Esophagus squamous epithelium (tissue), 5 donors: ENCODE results near the gene PLEKHG1. TPM values are rescaled to one million over a fixed set of nuclear protein-coding genes. Genes with fewer than 3 reads are reported as not detected.

ENCODE experiments used
- DNase-seq: peaks from one replicate; lab custom pipeline; 2025; lab: John Stamatoyannopoulos, UW
- H3K27ac ChIP-seq, 4 donors: fragments of 200-600 bp; sonication (generic); one replicate each; pipeline ENCODE4 v1.5.1; 2016 to 2019; ENCODE audit warnings: mild to moderate bottlenecking in 1 of 4
- H3K27me3 ChIP-seq, 4 donors: fragments of 200-600 bp; sonication (generic); 1 replicate in 3 of 4; 2 replicates in 1 of 4; pipeline versions ENCODE4 v1.5.1 to v1.6.0; 2017 to 2021; ENCODE audit warnings: antibody characterized with exemption in 1 of 4
- H3K36me3 ChIP-seq, 3 donors: fragments of 200-600 bp; sonication (generic); one replicate each; pipeline ENCODE4 v1.5.1; 2016 to 2019
- H3K4me1 ChIP-seq, 3 donors: fragments of 200-600 bp; sonication (generic); one replicate each; pipeline ENCODE4 v1.5.1; 2017 to 2019
- H3K4me3 ChIP-seq, 4 donors: fragments of 200-600 bp; sonication (generic); 1 replicate in 3 of 4; 2 replicates in 1 of 4; pipeline ENCODE4 v1.5.1; 2016 to 2019; ENCODE audit warnings: mild to moderate bottlenecking in 2 of 4, moderate library complexity in 1 of 4
- H3K9me3 ChIP-seq, 3 donors: fragments of 200-600 bp; sonication (generic); one replicate each; pipeline ENCODE4 v1.5.1; 2016 to 2019
- POLR2A ChIP-seq, 4 donors: fragments of 450-650 bp; IDR thresholded peaks; one replicate each; pipeline ENCODE4 v1.6.1; 2017; ENCODE audit warnings: antibody characterized with exemption in 4 of 4, mild to moderate bottlenecking in 4 of 4, moderate library complexity in 3 of 4
- WGBS, 2 donors: methylation state at CpG; one replicate each; pipeline ENCODE4 v1.1.5; 2018; 5-methylcytosine and 5-hydroxymethylcytosine counted together
- intact Hi-C: fragments of 100-400 bp; cut with DNase I; formaldehyde crosslinking; loops from one replicate; pipeline ENCODE4 v1.15.0; 2022
- total RNA-seq, 4 donors: library from RNA; depleted of rRNA; stranded (reverse); fragments of >200 nt; gene quantifications; one replicate each; pipeline ENCODE4 v1.1.0, GENCODE V29; 2016
- TF ChIP-seq, protein P1 (sequence below), 6 experiments: fragments of 450-650 bp in 4 of 6; fragments of 200-600 bp in 2 of 6; sonication (generic) in 2 of 6; IDR thresholded peaks; one replicate each; pipeline ENCODE4 v1.5.1; 2016 to 2019; ENCODE audit warnings: antibody characterized with exemption in 6 of 6, mild to moderate bottlenecking in 4 of 6, moderate library complexity in 4 of 6
- donor health status: DM: yes; HTN: yes; CAD: no.

The PLEKHG1 gene
- total RNA-seq, 4 donors from 2014 or later = 22.7 to 36.0 (median 27.6) TPM

DNA sequence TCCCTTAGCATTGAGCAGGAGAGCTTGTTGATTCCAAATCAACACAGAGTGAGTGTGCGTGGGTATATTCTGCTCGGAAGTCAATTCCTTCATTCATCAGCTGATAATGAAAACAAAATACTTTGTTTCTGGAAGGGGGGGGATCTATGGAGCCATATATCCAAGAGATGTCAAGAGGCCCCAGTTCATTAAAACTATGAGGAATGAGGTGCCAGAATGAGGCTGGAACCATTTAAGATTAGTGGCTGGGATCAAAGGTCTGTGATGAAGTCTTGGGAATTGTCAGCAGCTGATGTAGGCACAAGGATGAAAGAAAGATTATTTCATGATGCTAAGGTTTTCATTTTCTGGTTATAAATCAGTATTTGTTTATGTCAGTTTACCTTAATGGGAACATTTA, 30.5 kb upstream of the PLEKHG1 start:
- intact Hi-C loops = no loop called here
- Histone ChIP-seq H3K36me3 (no peaks in the 10 kb centered on the region), H3K4me1 (no peaks in the 10 kb centered on the region), H3K4me3 (no peak overlapping the region), H3K27ac (no peak overlapping the region), H3K9me3 (no peaks in the 10 kb centered on the region), H3K27me3 (peaks cover 0 to 6% (median 0%) of the 10 kb centered on the region in 4 donors)
- WGBS, 2 donors = 68 to 81% methylated on average over 2 of the region's 2 CpGs
- no peak for DNase-seq
- TF ChIP-seq, protein P1, sequence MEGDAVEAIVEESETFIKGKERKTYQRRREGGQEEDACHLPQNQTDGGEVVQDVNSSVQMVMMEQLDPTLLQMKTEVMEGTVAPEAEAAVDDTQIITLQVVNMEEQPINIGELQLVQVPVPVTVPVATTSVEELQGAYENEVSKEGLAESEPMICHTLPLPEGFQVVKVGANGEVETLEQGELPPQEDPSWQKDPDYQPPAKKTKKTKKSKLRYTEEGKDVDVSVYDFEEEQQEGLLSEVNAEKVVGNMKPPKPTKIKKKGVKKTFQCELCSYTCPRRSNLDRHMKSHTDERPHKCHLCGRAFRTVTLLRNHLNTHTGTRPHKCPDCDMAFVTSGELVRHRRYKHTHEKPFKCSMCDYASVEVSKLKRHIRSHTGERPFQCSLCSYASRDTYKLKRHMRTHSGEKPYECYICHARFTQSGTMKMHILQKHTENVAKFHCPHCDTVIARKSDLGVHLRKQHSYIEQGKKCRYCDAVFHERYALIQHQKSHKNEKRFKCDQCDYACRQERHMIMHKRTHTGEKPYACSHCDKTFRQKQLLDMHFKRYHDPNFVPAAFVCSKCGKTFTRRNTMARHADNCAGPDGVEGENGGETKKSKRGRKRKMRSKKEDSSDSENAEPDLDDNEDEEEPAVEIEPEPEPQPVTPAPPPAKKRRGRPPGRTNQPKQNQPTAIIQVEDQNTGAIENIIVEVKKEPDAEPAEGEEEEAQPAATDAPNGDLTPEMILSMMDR (IDR thresholded peaks at IDR 0.05) = no peak
- no peak for TF ChIP-seq POLR2A (IDR thresholded peaks at IDR 0.05)

DNA sequence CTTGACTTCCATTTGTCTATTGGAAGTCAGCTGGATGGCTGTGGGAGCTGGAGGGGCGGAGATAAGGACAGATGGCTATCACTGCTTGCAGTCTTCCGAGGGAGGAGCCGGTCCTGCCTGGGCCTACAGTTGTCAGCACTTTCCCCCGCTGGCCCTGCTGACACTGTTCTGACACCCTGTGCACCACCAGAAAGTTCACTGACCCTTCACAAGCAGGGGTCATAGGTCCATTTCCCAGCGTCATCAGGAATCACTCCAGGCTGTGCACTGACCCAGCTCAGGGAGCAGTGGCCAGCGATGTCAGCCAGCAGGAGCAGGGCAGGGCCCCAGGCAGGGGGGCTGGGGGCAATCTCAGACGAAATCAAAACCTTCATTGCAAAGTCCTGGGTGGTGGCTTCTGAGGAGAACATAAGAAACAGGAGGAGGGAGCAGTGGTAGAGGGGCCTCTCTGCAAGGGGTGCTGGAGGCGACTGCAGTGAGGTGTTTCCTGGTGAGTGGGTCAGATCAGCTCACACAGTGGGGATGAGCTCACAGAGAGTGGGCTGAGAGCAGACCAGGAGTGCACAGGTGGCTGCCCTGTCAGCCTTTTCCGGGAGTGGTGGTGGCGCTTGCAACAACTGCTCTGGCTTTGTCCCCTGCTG, 26.5 kb upstream of the PLEKHG1 start:
- Histone ChIP-seq H3K27me3 (peaks cover 0 to 18% (median 0%) of the 10 kb centered on the region in 4 donors), H3K36me3 (no peaks in the 10 kb centered on the region), H3K4me3 (no peak overlapping the region), H3K9me3 (no peaks in the 10 kb centered on the region), H3K4me1 (no peaks in the 10 kb centered on the region), H3K27ac (no peak overlapping the region)
- DNase-seq = no peak
- TF ChIP-seq, protein P1 (IDR thresholded peaks at IDR 0.05) = no peak
- TF ChIP-seq POLR2A (IDR thresholded peaks at IDR 0.05) = no peak
- WGBS, 2 donors = 52 to 75% methylated on average over 5 to 6 of the region's 10 CpGs
- intact Hi-C loops = no loop called here

DNA sequence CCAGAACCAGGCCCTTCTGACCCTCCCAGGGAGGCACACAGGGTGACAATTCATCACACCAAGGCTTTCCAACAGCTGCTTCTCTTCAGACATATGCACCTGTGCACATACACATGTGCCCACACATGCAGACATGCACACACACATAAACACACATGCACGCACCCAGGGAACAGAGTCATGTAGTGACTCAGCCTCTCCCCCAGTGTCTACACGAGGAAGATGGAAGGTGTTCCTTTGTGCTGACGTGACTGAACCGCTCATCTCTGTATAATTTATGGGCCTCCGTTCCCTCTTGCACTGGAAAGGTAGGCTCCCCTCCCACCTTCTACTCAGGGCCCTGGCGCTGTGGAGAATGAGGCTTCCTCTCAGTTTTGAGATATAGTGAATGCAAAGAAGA, 23.8 kb upstream of the PLEKHG1 start:
- H3K27me3 ChIP-seq = peaks cover 0 to 18% (median 0%) of the 10 kb centered on the region in 4 donors
- H3K4me3 ChIP-seq = no peak overlapping the region
- no peaks in the 10 kb centered on the region for H3K9me3 ChIP-seq
- intact Hi-C loops = no loop called here
- H3K4me1 ChIP-seq = no peaks in the 10 kb centered on the region
- no peak for DNase-seq
- H3K36me3 ChIP-seq = no peaks in the 10 kb centered on the region
- no peak overlapping the region for H3K27ac ChIP-seq
- TF ChIP-seq POLR2A (IDR thresholded peaks at IDR 0.05) = no peak
- TF ChIP-seq, protein P1 (IDR thresholded peaks at IDR 0.05) = no peak
- 70 to 75% methylated on average over 5 to 6 of the region's 6 CpGs for WGBS, 2 donors

DNA sequence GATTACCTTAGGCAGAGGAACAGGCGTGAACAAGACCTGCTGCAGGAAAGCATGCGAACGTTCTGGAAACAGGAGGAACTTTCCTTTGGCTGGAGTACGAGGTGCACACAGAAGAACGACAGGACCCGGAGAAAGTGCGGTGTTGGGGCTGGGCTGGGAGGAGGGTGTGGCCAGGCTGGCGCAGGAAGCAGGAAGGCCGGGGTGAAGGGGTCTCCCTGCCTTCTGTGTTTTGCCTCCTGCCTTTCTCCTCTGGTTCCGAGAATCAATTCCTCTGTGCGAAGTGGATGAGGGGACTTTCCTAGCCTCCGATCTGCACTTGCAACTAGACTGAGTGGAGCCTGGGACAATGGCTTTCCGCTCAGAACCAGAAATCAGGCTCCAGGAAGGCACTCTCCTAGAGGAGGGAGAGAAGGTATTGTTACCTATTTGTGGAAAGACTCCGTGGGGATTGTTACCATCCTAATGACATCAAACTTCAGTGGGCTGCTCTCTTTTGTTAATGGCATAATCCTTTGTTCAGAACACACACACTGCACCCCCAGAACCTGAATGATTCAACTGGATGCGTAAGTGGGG, 22.9 kb upstream of the PLEKHG1 start:
- H3K4me1 ChIP-seq = no peaks in the 10 kb centered on the region
- no peaks in the 10 kb centered on the region for H3K9me3 ChIP-seq
- 68 to 74% methylated on average over 15 of the region's 15 CpGs for WGBS, 2 donors
- peaks cover 0 to 18% (median 0%) of the 10 kb centered on the region in 4 donors for H3K27me3 ChIP-seq
- DNase-seq = no peak
- intact Hi-C loops = no loop called here
- H3K27ac ChIP-seq = peak overlapping the region in 2 of 4 donors; percentile 22 to 28
- TF ChIP-seq, protein P1 (IDR thresholded peaks at IDR 0.05) = no peak
- TF ChIP-seq POLR2A (IDR thresholded peaks at IDR 0.05) = no peak
- no peak overlapping the region for H3K4me3 ChIP-seq
- H3K36me3 ChIP-seq = no peaks in the 10 kb centered on the region

DNA sequence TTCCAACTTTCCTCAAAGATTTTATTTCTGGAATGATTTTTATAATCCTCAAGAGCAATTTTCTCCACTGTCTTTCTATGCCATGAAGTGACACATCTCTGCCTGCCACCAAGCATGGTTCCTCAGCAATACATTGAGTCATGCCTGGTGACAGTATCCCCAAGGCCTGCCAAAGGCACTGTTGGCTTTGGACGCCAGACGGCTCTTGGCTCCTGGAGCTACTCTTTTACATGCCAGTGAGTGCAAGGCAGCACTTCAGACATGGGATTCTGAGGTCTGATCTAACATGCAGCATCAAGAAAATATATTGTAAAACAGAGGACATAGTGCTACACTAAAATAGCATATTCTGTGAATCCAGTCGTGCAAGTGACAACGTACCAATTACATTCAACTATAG, 20.1 kb upstream of the PLEKHG1 start:
- TF ChIP-seq, protein P1 (IDR thresholded peaks at IDR 0.05) = no peak
- no peak for TF ChIP-seq POLR2A (IDR thresholded peaks at IDR 0.05)
- Histone ChIP-seq H3K36me3 (no peaks in the 10 kb centered on the region), H3K27me3 (peaks cover 0 to 13% (median 0%) of the 10 kb centered on the region in 4 donors), H3K4me3 (no peak overlapping the region), H3K9me3 (no peaks in the 10 kb centered on the region), H3K4me1 (peaks cover 0 to 20% (median 0%) of the 10 kb centered on the region in 3 donors), H3K27ac (no peak overlapping the region)
- 61 to 62% methylated on average over 4 of the region's 4 CpGs for whole genome bisulfite sequencing, 2 donors
- no peak for DNase-seq
- intact Hi-C loops = no loop called here
